ENCODE results near the gene CRACR2A.
A peak's percentile ranks its signal among the peaks of the same experiment; 100 is the strongest.

CRACR2A gene

GRCh38 chr12:3770891-3771290 lies 18.0 kb upstream of the CRACR2A start:
- DNase-seq (ENCODE audit: low spot score in 2 of 2): no peak
- in situ Hi-C loops (cut with MboI; ENCODE audit: low sequenced_read_pairs): loop anchor here (10.0 kb wide), 1 partner anchor 476 kb away; no protein-coding TSS in a partner anchor
- no peak overlapping the region for H3K4me3 ChIP-seq

GRCh38 chr12:3768911-3769447 lies 16.1 kb upstream of the CRACR2A start:
- in situ Hi-C loops (cut with MboI; ENCODE audit: low sequenced_read_pairs): no loop called here
- H3K27me3 ChIP-seq (ENCODE audit: low read depth): no peaks in the 10 kb centered on the region
- H3K36me3 ChIP-seq (replicated peaks): no peaks in the 10 kb centered on the region
- no peaks in the 10 kb centered on the region for H3K4me1 ChIP-seq
- no peaks in the 10 kb centered on the region for H3K9me3 ChIP-seq
- H3K4me3 ChIP-seq: no peak overlapping the region
- DNase-seq (ENCODE audit: low spot score in 2 of 2): no peak

More at GRCh38 chr12:3770891-3771290, 18.0 kb upstream of the CRACR2A start:
- H3K27me3 ChIP-seq (ENCODE audit: low read depth): peaks cover 5% of the 10 kb centered on the region; the same call in 1 of the 2 replicates
- no peaks in the 10 kb centered on the region; the same call in 1 of the 2 replicates for H3K9me3 ChIP-seq
- H3K4me1 ChIP-seq: no peaks in the 10 kb centered on the region
- no peaks in the 10 kb centered on the region for H3K36me3 ChIP-seq (replicated peaks)

- H3K9me3 ChIP-seq: no peaks in the 10 kb centered on the region
- H3K4me1 ChIP-seq: no peaks in the 10 kb centered on the region
- no peak for DNase-seq (ENCODE audit: low spot score in 2 of 2)
- H3K4me3 ChIP-seq: no peak overlapping the region
- H3K36me3 ChIP-seq (replicated peaks): no peaks in the 10 kb centered on the region
- in situ Hi-C loops (cut with MboI; ENCODE audit: low sequenced_read_pairs): no loop called here
- H3K27me3 ChIP-seq (ENCODE audit: low read depth): peaks cover 2% of the 10 kb centered on the region; the same call in 1 of the 2 replicates
Observed at GRCh38 chr12:3761116-3761735, 8.3 kb upstream of the CRACR2A start.

- no peak for DNase-seq (ENCODE audit: low spot score in 2 of 2)
- Histone ChIP-seq H3K27me3 (ENCODE audit: low read depth) (peaks cover 2% of the 10 kb centered on the region; the same call in 1 of the 2 replicates), H3K4me3 (no peak overlapping the region), H3K4me1 (no peaks in the 10 kb centered on the region), H3K9me3 (no peaks in the 10 kb centered on the region), H3K36me3 (replicated peaks) (no peaks in the 10 kb centered on the region)
- in situ Hi-C loops (cut with MboI; ENCODE audit: low sequenced_read_pairs): no loop called here
Observed at GRCh38 chr12:3759878-3760277, 7.0 kb upstream of the CRACR2A start.

- Histone ChIP-seq H3K36me3 (replicated peaks) (no peaks in the 10 kb centered on the region), H3K4me1 (peaks cover 9% of the 10 kb centered on the region), H3K9me3 (no peaks in the 10 kb centered on the region), H3K4me3 (no peak overlapping the region), H3K27me3 (ENCODE audit: low read depth) (no peaks in the 10 kb centered on the region)
- no peak for DNase-seq (ENCODE audit: low spot score in 2 of 2)
- in situ Hi-C loops (cut with MboI; ENCODE audit: low sequenced_read_pairs): no loop called here
Observed at GRCh38 chr12:3757261-3757660, 4.4 kb upstream of the CRACR2A start.

- H3K27me3 ChIP-seq (ENCODE audit: low read depth): no peaks in the 10 kb centered on the region
- DNase-seq (ENCODE audit: low spot score in 2 of 2): no peak
- no peaks in the 10 kb centered on the region for H3K9me3 ChIP-seq
- H3K4me3 ChIP-seq: no peak overlapping the region
- in situ Hi-C loops (cut with MboI; ENCODE audit: low sequenced_read_pairs): no loop called here
- peaks cover 20% of the 10 kb centered on the region for H3K4me1 ChIP-seq
- no peaks in the 10 kb centered on the region for H3K36me3 ChIP-seq (replicated peaks)
Observed at GRCh38 chr12:3755898-3756297, 3.0 kb upstream of the CRACR2A start.

GRCh38 chr12:3753544-3754284 lies 805 bp upstream of the CRACR2A start:
- in situ Hi-C loops (cut with MboI; ENCODE audit: low sequenced_read_pairs): no loop called here
- Histone ChIP-seq H3K4me3 (peak overlapping the region; percentile 55), H3K27me3 (ENCODE audit: low read depth) (no peaks in the 10 kb centered on the region), H3K36me3 (replicated peaks) (peaks cover 2% of the 10 kb centered on the region; the same call in 1 of the 2 replicates), H3K9me3 (no peaks in the 10 kb centered on the region), H3K4me1 (peaks cover 20% of the 10 kb centered on the region)
- no peak for DNase-seq (ENCODE audit: low spot score in 2 of 2)

- Histone ChIP-seq H3K27me3 (ENCODE audit: low read depth) (no peaks in the 10 kb centered on the region), H3K36me3 (replicated peaks) (peaks cover 2% of the 10 kb centered on the region; the same call in 1 of the 2 replicates), H3K4me1 (peaks cover 20% of the 10 kb centered on the region), H3K9me3 (no peaks in the 10 kb centered on the region), H3K4me3 (peak overlapping the region; percentile 55)
- DNase-seq (ENCODE audit: low spot score in 2 of 2): peak; percentile 21 to 52
- in situ Hi-C loops (cut with MboI; ENCODE audit: low sequenced_read_pairs): no loop called here
Observed at GRCh38 chr12:3752096-3752709, 706 bp downstream of the CRACR2A start.

- in situ Hi-C loops (cut with MboI; ENCODE audit: low sequenced_read_pairs): no loop called here
- Histone ChIP-seq H3K36me3 (replicated peaks) (peaks cover 2% of the 10 kb centered on the region; the same call in 1 of the 2 replicates), H3K27me3 (ENCODE audit: low read depth) (no peaks in the 10 kb centered on the region), H3K4me3 (peak overlapping the region; percentile 55), H3K9me3 (no peaks in the 10 kb centered on the region), H3K4me1 (peaks cover 20% of the 10 kb centered on the region)
- no peak for DNase-seq (ENCODE audit: low spot score in 2 of 2)
Observed at GRCh38 chr12:3751151-3752095, 1.5 kb downstream of the CRACR2A start.

GRCh38 chr12:3750616-3751015 lies 2.3 kb downstream of the CRACR2A start:
- DNase-seq (ENCODE audit: low spot score in 2 of 2): no peak
- H3K4me3 ChIP-seq: no peak overlapping the region
- peaks cover 20% of the 10 kb centered on the region for H3K4me1 ChIP-seq
- in situ Hi-C loops (cut with MboI; ENCODE audit: low sequenced_read_pairs): no loop called here
- H3K27me3 ChIP-seq (ENCODE audit: low read depth): no peaks in the 10 kb centered on the region
- H3K9me3 ChIP-seq: no peaks in the 10 kb centered on the region
- H3K36me3 ChIP-seq (replicated peaks): peaks cover 2% of the 10 kb centered on the region; the same call in 1 of the 2 replicates

- H3K9me3 ChIP-seq: no peaks in the 10 kb centered on the region
- H3K4me1 ChIP-seq: peaks cover 20% of the 10 kb centered on the region
- no peaks in the 10 kb centered on the region for H3K27me3 ChIP-seq (ENCODE audit: low read depth)
- H3K36me3 ChIP-seq (replicated peaks): peaks cover 2% of the 10 kb centered on the region; the same call in 1 of the 2 replicates
- H3K4me3 ChIP-seq: no peak overlapping the region
- no peak for DNase-seq (ENCODE audit: low spot score in 2 of 2)
- in situ Hi-C loops (cut with MboI; ENCODE audit: low sequenced_read_pairs): no loop called here
Observed at GRCh38 chr12:3748620-3749019, 4.3 kb downstream of the CRACR2A start.

- DNase-seq (ENCODE audit: low spot score in 2 of 2): no peak
- Histone ChIP-seq H3K36me3 (replicated peaks) (peaks cover 2% of the 10 kb centered on the region; the same call in 1 of the 2 replicates), H3K9me3 (no peaks in the 10 kb centered on the region), H3K4me3 (no peak overlapping the region), H3K27me3 (ENCODE audit: low read depth) (no peaks in the 10 kb centered on the region), H3K4me1 (peaks cover 15% of the 10 kb centered on the region)
- in situ Hi-C loops (cut with MboI; ENCODE audit: low sequenced_read_pairs): no loop called here
Observed at GRCh38 chr12:3747976-3748619, 4.8 kb downstream of the CRACR2A start.
